Smooth muscle cell (in vitro differentiated cells): ENCODE measurements around the gene PTPRR. TPM values are rescaled to one million over a fixed set of nuclear protein-coding genes. Genes with fewer than 3 reads are reported as not detected.

ENCODE experiments used
- DNase-seq: peaks from one replicate; lab custom pipeline; 2025; ENCODE audit not compliant: unreplicated experiment; lab: John Stamatoyannopoulos, UW
- H2AFZ ChIP-seq: fragments of 200-600 bp; sonication (generic); 2 replicates; pipeline ENCODE4 v1.6.0; 2016; ENCODE audit warnings: antibody characterized with exemption, low read depth, mild to moderate bottlenecking
- H3F3A ChIP-seq: fragments of 200-600 bp; sonication (generic); 2 replicates; pipeline ENCODE4 v1.6.0; 2017; ENCODE audit warnings: antibody characterized with exemption, low read depth
- H3K27ac ChIP-seq: fragments of 200-600 bp; sonication (generic); 2 replicates; pipeline ENCODE4 v1.5.1; 2016; ENCODE audit warnings: low read depth, mild to moderate bottlenecking
- H3K27me3 ChIP-seq: fragments of 200-600 bp; sonication (generic); 2 replicates; pipeline ENCODE4 v1.6.1; 2016; ENCODE audit warnings: low read depth, mild to moderate bottlenecking
- H3K36me3 ChIP-seq: fragments of 200-600 bp; sonication (generic); 2 replicates; pipeline ENCODE4 v1.5.1; 2016; ENCODE audit warnings: low read depth
- H3K4me1 ChIP-seq: fragments of 200-600 bp; sonication (generic); 2 replicates; pipeline ENCODE4 v1.5.1; 2016; ENCODE audit warnings: low read depth
- H3K4me2 ChIP-seq: fragments of 200-600 bp; sonication (generic); 2 replicates; pipeline ENCODE4 v1.6.0; 2016; ENCODE audit warnings: mild to moderate bottlenecking
- H3K4me3 ChIP-seq: fragments of 200-600 bp; sonication (generic); 2 replicates; pipeline ENCODE4 v1.5.1; 2016; ENCODE audit warnings: mild to moderate bottlenecking
- H3K79me2 ChIP-seq: fragments of 200-600 bp; sonication (generic); 2 replicates; pipeline ENCODE4 v1.6.0; 2016; ENCODE audit warnings: low read depth, mild to moderate bottlenecking
- H3K9ac ChIP-seq: fragments of 200-600 bp; sonication (generic); 2 replicates; pipeline ENCODE4 v1.6.0; 2016; ENCODE audit warnings: low read depth
- H3K9me3 ChIP-seq: fragments of 200-600 bp; sonication (generic); replicated peaks from 2 replicates; pipeline ENCODE4 v1.5.1; 2016; ENCODE audit warnings: low read depth
- H4K20me1 ChIP-seq: fragments of 200-600 bp; sonication (generic); 2 replicates; pipeline ENCODE4 v1.6.0; 2016; ENCODE audit warnings: low read depth
- WGBS: methylation state at CpG from one replicate; pipeline ENCODE4 v1.1.7; 2016; ENCODE audit warnings: low lambda C conversion rate; 5-methylcytosine and 5-hydroxymethylcytosine counted together
- polyA plus RNA-seq: library from polyadenylated mRNA; unstranded; fragments of >200 nt; fragmentation: Nextera tagmentation; extraction: Ambion mirVana; gene quantifications from 2 replicates; pipeline ENCODE4 v1.2.1, GENCODE V29; 2016
- total RNA-seq: library from RNA; depleted of rRNA; stranded (reverse); fragments of >200 nt; gene quantifications from 2 replicates; pipeline ENCODE4 v1.2.3, GENCODE V29; 2014
- TF ChIP-seq, protein P1 (sequence below): fragments of 200-600 bp; sonication (generic); IDR thresholded peaks from 2 replicates; pipeline ENCODE4 v1.5.1; 2017; ENCODE audit warnings: borderline replicate concordance, mild to moderate bottlenecking, antibody characterized with exemption; ENCODE audit not compliant: insufficient read depth, poor library complexity, severe bottlenecking

The PTPRR gene
- total and polyA plus RNA-seq, 2 experiments from 2014 or later = 2.8 to 17.8 TPM

DNA sequence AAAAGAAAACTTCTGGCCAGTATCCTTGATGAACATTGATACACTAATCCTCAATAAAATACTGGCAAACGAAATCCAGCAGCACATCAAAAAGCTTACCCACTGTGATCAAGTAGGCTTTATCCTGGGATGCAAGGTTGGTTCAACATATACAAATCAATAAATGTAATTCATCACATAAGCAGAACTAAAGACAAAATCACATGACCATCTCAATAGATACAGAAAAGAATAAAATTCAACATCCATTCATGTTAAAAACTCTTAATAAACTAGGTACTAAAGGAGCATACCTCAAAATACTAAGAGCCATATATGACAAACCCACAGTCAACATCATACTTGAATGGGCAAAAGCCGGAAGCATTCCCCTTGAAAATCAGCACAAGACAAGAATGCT, 211.5 kb downstream of the PTPRR start:
- H3K4me2 ChIP-seq = no peak overlapping the region
- no peaks in the 10 kb centered on the region for H3F3A ChIP-seq
- WGBS = 86% methylated on average over 2 of the region's 2 CpGs
- H4K20me1 ChIP-seq = no peaks in the 10 kb centered on the region
- H3K36me3 ChIP-seq = no peaks in the 10 kb centered on the region
- no peaks in the 10 kb centered on the region for H3K27me3 ChIP-seq
- no peak overlapping the region for H3K4me3 ChIP-seq
- H3K79me2 ChIP-seq = no peaks in the 10 kb centered on the region
- no peak for DNase-seq
- TF ChIP-seq, protein P1, sequence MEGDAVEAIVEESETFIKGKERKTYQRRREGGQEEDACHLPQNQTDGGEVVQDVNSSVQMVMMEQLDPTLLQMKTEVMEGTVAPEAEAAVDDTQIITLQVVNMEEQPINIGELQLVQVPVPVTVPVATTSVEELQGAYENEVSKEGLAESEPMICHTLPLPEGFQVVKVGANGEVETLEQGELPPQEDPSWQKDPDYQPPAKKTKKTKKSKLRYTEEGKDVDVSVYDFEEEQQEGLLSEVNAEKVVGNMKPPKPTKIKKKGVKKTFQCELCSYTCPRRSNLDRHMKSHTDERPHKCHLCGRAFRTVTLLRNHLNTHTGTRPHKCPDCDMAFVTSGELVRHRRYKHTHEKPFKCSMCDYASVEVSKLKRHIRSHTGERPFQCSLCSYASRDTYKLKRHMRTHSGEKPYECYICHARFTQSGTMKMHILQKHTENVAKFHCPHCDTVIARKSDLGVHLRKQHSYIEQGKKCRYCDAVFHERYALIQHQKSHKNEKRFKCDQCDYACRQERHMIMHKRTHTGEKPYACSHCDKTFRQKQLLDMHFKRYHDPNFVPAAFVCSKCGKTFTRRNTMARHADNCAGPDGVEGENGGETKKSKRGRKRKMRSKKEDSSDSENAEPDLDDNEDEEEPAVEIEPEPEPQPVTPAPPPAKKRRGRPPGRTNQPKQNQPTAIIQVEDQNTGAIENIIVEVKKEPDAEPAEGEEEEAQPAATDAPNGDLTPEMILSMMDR = no peak
- no peak overlapping the region for H3K27ac ChIP-seq
- H3K4me1 ChIP-seq = no peaks in the 10 kb centered on the region
- H2AFZ ChIP-seq = no peak overlapping the region
- no peaks in the 10 kb centered on the region for H3K9me3 ChIP-seq
- no peak overlapping the region for H3K9ac ChIP-seq

- no peak for DNase-seq
- 93% methylated on average over 2 of the region's 2 CpGs for WGBS
- TF ChIP-seq, protein P1 = no peak
Measured at GRCh38 chr12:70706611-70707010, 213.9 kb downstream of the PTPRR start.

DNA sequence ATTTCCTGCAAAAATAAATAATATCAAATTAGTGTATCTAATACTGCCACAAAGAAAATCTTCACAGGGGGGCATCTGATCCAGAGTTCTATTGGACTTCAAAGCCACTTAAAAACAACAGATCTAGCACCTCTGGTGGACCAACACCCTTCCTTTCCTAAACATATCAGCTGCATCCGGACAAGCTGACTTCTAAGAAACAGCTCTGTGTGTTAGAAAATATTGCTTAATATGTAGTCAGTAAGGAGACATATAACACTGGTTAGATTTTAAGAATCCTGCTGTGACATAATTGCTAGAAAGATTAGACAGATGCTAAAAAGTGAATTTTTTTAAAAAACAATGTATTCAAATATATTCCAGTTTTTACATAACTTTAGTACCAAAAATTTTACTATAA, 222.2 kb downstream of the PTPRR start:
- Histone ChIP-seq H3F3A (no peaks in the 10 kb centered on the region), H3K27ac (no peak overlapping the region), H3K4me2 (no peak overlapping the region), H4K20me1 (no peaks in the 10 kb centered on the region), H3K9me3 (no peaks in the 10 kb centered on the region), H3K4me1 (peaks cover 4% of the 10 kb centered on the region), H3K27me3 (no peaks in the 10 kb centered on the region), H3K79me2 (no peaks in the 10 kb centered on the region), H3K36me3 (no peaks in the 10 kb centered on the region), H3K4me3 (no peak overlapping the region), H2AFZ (no peak overlapping the region), H3K9ac (no peak overlapping the region)
- TF ChIP-seq, protein P1 = no peak
- DNase-seq = no peak
- WGBS = 85% methylated on average over 1 of the region's 1 CpG

More at GRCh38 chr12:70706611-70707010, 213.9 kb downstream of the PTPRR start:
- Histone ChIP-seq H3K9me3 (no peaks in the 10 kb centered on the region), H3K36me3 (no peaks in the 10 kb centered on the region), H2AFZ (no peak overlapping the region), H3K27me3 (no peaks in the 10 kb centered on the region), H3K9ac (no peak overlapping the region), H3K4me2 (no peak overlapping the region), H4K20me1 (no peaks in the 10 kb centered on the region), H3K4me1 (peaks cover 4% of the 10 kb centered on the region), H3K4me3 (no peak overlapping the region), H3K27ac (no peak overlapping the region), H3K79me2 (no peaks in the 10 kb centered on the region), H3F3A (no peaks in the 10 kb centered on the region)

- no peaks in the 10 kb centered on the region for H3K9me3 ChIP-seq
- DNase-seq = no peak
- peaks cover 6% of the 10 kb centered on the region for H3F3A ChIP-seq
- no peak overlapping the region for H3K4me2 ChIP-seq
- H3K9ac ChIP-seq = no peak overlapping the region
- H3K27ac ChIP-seq = no peak overlapping the region
- no peaks in the 10 kb centered on the region for H3K36me3 ChIP-seq
- H4K20me1 ChIP-seq = no peaks in the 10 kb centered on the region
- WGBS = 76% methylated on average over 3 of the region's 3 CpGs
- no peak overlapping the region for H2AFZ ChIP-seq
- no peaks in the 10 kb centered on the region for H3K4me1 ChIP-seq
- TF ChIP-seq, protein P1 = no peak
- no peaks in the 10 kb centered on the region for H3K27me3 ChIP-seq
- H3K4me3 ChIP-seq = no peak overlapping the region
- no peaks in the 10 kb centered on the region for H3K79me2 ChIP-seq
Measured at GRCh38 chr12:70695361-70696023, 225.0 kb downstream of the PTPRR start.
